BLaER1 (cell line): ENCODE measurements around the gene ATG9B.

Experiments used
- H3K27ac ChIP-seq: shearing (Covaris generic); formaldehyde crosslinking; 2 replicates; pipeline ENCODE4 v1.8.1; 2022
- H3K27me3 ChIP-seq: shearing (Covaris generic); formaldehyde crosslinking; 2 replicates; pipeline ENCODE4 v1.8.1; 2022
- H3K36me3 ChIP-seq: shearing (Covaris generic); formaldehyde crosslinking; 2 replicates; pipeline ENCODE4 v1.8.1; 2022
- H3K4me1 ChIP-seq: shearing (Covaris generic); formaldehyde crosslinking; 2 replicates; pipeline ENCODE4 v1.8.1; 2022
- H3K4me2 ChIP-seq: shearing (Covaris generic); formaldehyde crosslinking; 2 replicates; pipeline ENCODE4 v1.8.1; 2022
- H3K4me3 ChIP-seq: shearing (Covaris generic); formaldehyde crosslinking; 2 replicates; pipeline ENCODE4 v1.8.1; 2022
- H3K9ac ChIP-seq: shearing (Covaris generic); formaldehyde crosslinking; 2 replicates; pipeline ENCODE4 v1.8.1; 2022
- H3K9me3 ChIP-seq: shearing (Covaris generic); formaldehyde crosslinking; 2 replicates; pipeline ENCODE4 v1.8.1; 2022
- H4K20me1 ChIP-seq: shearing (Covaris generic); formaldehyde crosslinking; 2 replicates; pipeline ENCODE4 v1.8.1; 2022
- Cebpa-rat ChIP-seq: shearing (Covaris generic); IDR thresholded peaks from 2 replicates; pipeline ENCODE4 v1.8.1; 2022

The ATG9B gene

GRCh38 chr7:151064454-151064853 lies 40.2 kb upstream of the ATG9B start:
- H3K27ac ChIP-seq: no peak overlapping the region
- H3K4me3 ChIP-seq: no peak overlapping the region
- H3K36me3 ChIP-seq: peaks cover 75% of the 10 kb centered on the region
- no peak overlapping the region for H3K9ac ChIP-seq
- H3K4me2 ChIP-seq: no peak overlapping the region
- H4K20me1 ChIP-seq: peaks cover 64% of the 10 kb centered on the region
- H3K9me3 ChIP-seq: no peaks in the 10 kb centered on the region
- TF ChIP-seq Cebpa-rat: no peak
- H3K4me1 ChIP-seq: peaks cover 22% of the 10 kb centered on the region
- no peaks in the 10 kb centered on the region for H3K27me3 ChIP-seq

GRCh38 chr7:151063212-151063561 lies 38.9 kb upstream of the ATG9B start:
- no peak overlapping the region for H3K27ac ChIP-seq
- peaks cover 62% of the 10 kb centered on the region for H3K36me3 ChIP-seq
- H3K4me2 ChIP-seq: no peak overlapping the region
- no peaks in the 10 kb centered on the region for H3K9me3 ChIP-seq
- H4K20me1 ChIP-seq: peaks cover 64% of the 10 kb centered on the region
- TF ChIP-seq Cebpa-rat: no peak
- H3K4me1 ChIP-seq: peaks cover 32% of the 10 kb centered on the region
- H3K9ac ChIP-seq: no peak overlapping the region
- H3K27me3 ChIP-seq: no peaks in the 10 kb centered on the region
- H3K4me3 ChIP-seq: no peak overlapping the region

- Histone ChIP-seq H3K9ac (no peak overlapping the region), H3K9me3 (no peaks in the 10 kb centered on the region), H3K4me1 (peaks cover 33% of the 10 kb centered on the region), H3K27me3 (no peaks in the 10 kb centered on the region), H3K4me2 (no peak overlapping the region), H3K4me3 (no peak overlapping the region), H3K36me3 (peaks cover 57% of the 10 kb centered on the region), H3K27ac (no peak overlapping the region), H4K20me1 (peaks cover 59% of the 10 kb centered on the region)
- no peak for TF ChIP-seq Cebpa-rat
Observed at GRCh38 chr7:151062399-151063211, 38.3 kb upstream of the ATG9B start.

GRCh38 chr7:151062111-151062398 lies 37.8 kb upstream of the ATG9B start:
- Histone ChIP-seq H3K4me2 (peak overlapping the region; percentile 96), H3K27ac (peak overlapping the region; percentile 84; the same call in 1 of the 2 replicates), H3K27me3 (no peaks in the 10 kb centered on the region), H4K20me1 (peaks cover 59% of the 10 kb centered on the region), H3K4me3 (no peak overlapping the region), H3K9me3 (no peaks in the 10 kb centered on the region), H3K36me3 (peaks cover 51% of the 10 kb centered on the region), H3K9ac (peak overlapping the region; percentile 87; the same call in 1 of the 2 replicates), H3K4me1 (peaks cover 38% of the 10 kb centered on the region)
- TF ChIP-seq Cebpa-rat: no peak

- H4K20me1 ChIP-seq: peaks cover 54% of the 10 kb centered on the region
- H3K4me1 ChIP-seq: peaks cover 43% of the 10 kb centered on the region
- H3K27me3 ChIP-seq: no peaks in the 10 kb centered on the region
- peak overlapping the region; percentile 96 for H3K4me2 ChIP-seq
- H3K9me3 ChIP-seq: no peaks in the 10 kb centered on the region
- peak overlapping the region; percentile 84 for H3K27ac ChIP-seq
- TF ChIP-seq Cebpa-rat: no peak
- H3K36me3 ChIP-seq: peaks cover 45% of the 10 kb centered on the region
- H3K9ac ChIP-seq: peak overlapping the region; percentile 87
- H3K4me3 ChIP-seq: peak overlapping the region; percentile 89
Observed at GRCh38 chr7:151061213-151062110, 37.2 kb upstream of the ATG9B start.

- Histone ChIP-seq H3K27ac (peak overlapping the region; percentile 84), H3K4me3 (peak overlapping the region; percentile 89), H3K9ac (peak overlapping the region; percentile 87), H3K4me1 (peaks cover 49% of the 10 kb centered on the region), H3K27me3 (no peaks in the 10 kb centered on the region), H3K9me3 (no peaks in the 10 kb centered on the region), H3K4me2 (peak overlapping the region; percentile 96), H3K36me3 (peaks cover 37% of the 10 kb centered on the region), H4K20me1 (peaks cover 46% of the 10 kb centered on the region)
- no peak for TF ChIP-seq Cebpa-rat
Observed at GRCh38 chr7:151060416-151061212, 36.3 kb upstream of the ATG9B start.

GRCh38 chr7:151060113-151060415 lies 35.8 kb upstream of the ATG9B start:
- Histone ChIP-seq H3K27me3 (no peaks in the 10 kb centered on the region), H3K4me1 (peaks cover 49% of the 10 kb centered on the region), H3K27ac (peak overlapping the region; percentile 84), H3K4me3 (peak overlapping the region; percentile 89), H3K9me3 (no peaks in the 10 kb centered on the region), H4K20me1 (peaks cover 40% of the 10 kb centered on the region), H3K36me3 (peaks cover 31% of the 10 kb centered on the region), H3K9ac (peak overlapping the region; percentile 87), H3K4me2 (peak overlapping the region; percentile 96)
- TF ChIP-seq Cebpa-rat: no peak

- Histone ChIP-seq H3K27me3 (no peaks in the 10 kb centered on the region), H3K9ac (peak within 1 kb of the TSS; percentile 87), H3K9me3 (no peaks in the 10 kb centered on the region), H3K36me3 (peaks cover 26% of the 10 kb centered on the region), H3K4me3 (peak within 1 kb of the TSS; percentile 89), H3K4me2 (peak within 1 kb of the TSS; percentile 96), H3K4me1 (peaks cover 49% of the 10 kb centered on the region), H3K27ac (peak within 1 kb of the TSS; percentile 84), H4K20me1 (peaks cover 35% of the 10 kb centered on the region)
- no peak for TF ChIP-seq Cebpa-rat
Observed at GRCh38 chr7:151059367-151060112, 35.2 kb upstream of the ATG9B start, which contains the start of gene SLC4A2. Gene SLC4A2, plus strand, starts transcription at chr7:151059589. Its CDS starts 2,399 bp downstream, at chr7:151061988.

- H4K20me1 ChIP-seq: peaks cover 34% of the 10 kb centered on the region
- no peak for TF ChIP-seq Cebpa-rat
- H3K4me2 ChIP-seq: peak overlapping the region; percentile 96
- peaks cover 26% of the 10 kb centered on the region for H3K36me3 ChIP-seq
- peak overlapping the region; percentile 84 for H3K27ac ChIP-seq
- H3K9me3 ChIP-seq: no peaks in the 10 kb centered on the region
- H3K4me1 ChIP-seq: peaks cover 49% of the 10 kb centered on the region
- H3K4me3 ChIP-seq: peak overlapping the region; percentile 89
- H3K9ac ChIP-seq: peak overlapping the region; percentile 87
- no peaks in the 10 kb centered on the region for H3K27me3 ChIP-seq
Observed at GRCh38 chr7:151058781-151059366, 34.6 kb upstream of the ATG9B start.
